Choroid plexus epithelial cell (primary cell): Measurements from ENCODE around the gene CDK6.
A peak's percentile ranks its signal among the peaks of the same experiment; 100 is the strongest.

Experiments
- DNase-seq: peaks from one replicate; pipeline ENCODE4 v3.0.0-alpha.2; 2010; ENCODE audit warnings: low read depth
- H3K4me3 ChIP-seq: 2 replicates; pipeline ENCODE4 v1.5.1; 2011; ENCODE audit warnings: low read depth, mild to moderate bottlenecking, control low read depth, low read length, moderate library complexity
- TF ChIP-seq, protein P1 (sequence below): conservative IDR thresholded peaks from 2 replicates; pipeline ENCODE4 v1.5.1; 2011; ENCODE audit warnings: low read depth, mild to moderate bottlenecking, control low read depth, inconsistent platforms, low read length, moderate library complexity

Gene CDK6

DNA sequence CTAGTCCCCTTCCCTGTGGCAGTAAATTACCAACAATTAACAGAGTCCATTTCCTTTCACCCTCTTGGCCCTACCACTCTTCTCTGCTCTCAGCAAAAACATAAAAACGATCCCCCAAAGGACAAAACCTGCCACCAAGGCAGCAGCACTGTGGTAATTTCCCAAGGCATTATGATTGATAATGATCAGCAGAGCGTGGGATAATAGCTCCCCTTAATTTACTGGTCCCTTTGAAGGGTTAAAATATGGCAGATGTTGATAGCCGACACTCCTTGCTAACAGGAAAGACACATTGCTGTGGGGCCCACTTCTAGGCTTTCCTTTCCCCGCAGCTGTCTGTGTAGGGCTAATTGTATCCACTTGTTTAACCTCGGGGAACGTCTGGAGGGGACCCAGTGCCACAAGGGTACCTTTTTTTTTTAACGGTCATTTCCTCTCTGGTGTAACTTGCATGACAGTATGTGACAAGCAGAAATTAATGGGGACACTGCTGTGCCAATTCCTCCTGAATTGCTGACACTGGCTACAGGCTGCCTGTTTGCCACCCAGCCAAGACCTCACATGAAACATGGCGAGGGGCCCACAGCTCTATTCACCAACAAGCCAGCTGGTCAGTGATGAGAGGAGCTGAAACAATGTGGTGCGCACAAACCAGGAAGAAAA lies 81.3 kb downstream of the CDK6 start:
- TF ChIP-seq, protein P1, sequence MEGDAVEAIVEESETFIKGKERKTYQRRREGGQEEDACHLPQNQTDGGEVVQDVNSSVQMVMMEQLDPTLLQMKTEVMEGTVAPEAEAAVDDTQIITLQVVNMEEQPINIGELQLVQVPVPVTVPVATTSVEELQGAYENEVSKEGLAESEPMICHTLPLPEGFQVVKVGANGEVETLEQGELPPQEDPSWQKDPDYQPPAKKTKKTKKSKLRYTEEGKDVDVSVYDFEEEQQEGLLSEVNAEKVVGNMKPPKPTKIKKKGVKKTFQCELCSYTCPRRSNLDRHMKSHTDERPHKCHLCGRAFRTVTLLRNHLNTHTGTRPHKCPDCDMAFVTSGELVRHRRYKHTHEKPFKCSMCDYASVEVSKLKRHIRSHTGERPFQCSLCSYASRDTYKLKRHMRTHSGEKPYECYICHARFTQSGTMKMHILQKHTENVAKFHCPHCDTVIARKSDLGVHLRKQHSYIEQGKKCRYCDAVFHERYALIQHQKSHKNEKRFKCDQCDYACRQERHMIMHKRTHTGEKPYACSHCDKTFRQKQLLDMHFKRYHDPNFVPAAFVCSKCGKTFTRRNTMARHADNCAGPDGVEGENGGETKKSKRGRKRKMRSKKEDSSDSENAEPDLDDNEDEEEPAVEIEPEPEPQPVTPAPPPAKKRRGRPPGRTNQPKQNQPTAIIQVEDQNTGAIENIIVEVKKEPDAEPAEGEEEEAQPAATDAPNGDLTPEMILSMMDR: no peak
- DNase-seq: no peak
- H3K4me3 ChIP-seq: no peak overlapping the region

DNA sequence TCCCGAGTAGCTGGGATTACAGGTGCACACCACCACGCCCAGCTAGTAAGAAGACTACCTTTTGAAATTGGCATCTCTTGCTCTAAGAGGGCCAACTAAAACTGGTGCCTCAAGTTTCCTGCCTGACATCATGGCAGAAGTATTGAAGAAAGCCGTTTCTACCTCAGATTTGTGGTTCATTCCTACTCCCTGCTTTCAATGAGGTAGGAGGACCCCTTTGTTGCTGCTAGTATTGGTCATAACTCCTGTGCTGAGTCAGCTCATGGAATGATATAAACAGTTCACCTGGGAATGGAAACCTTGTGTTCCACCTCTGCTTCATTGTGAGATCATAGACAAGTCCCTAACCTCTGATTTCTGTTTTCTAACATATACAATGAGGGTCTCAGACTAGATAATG lies 82.8 kb downstream of the CDK6 start:
- TF ChIP-seq, protein P1: no peak
- DNase-seq: no peak
- H3K4me3 ChIP-seq: no peak overlapping the region

DNA sequence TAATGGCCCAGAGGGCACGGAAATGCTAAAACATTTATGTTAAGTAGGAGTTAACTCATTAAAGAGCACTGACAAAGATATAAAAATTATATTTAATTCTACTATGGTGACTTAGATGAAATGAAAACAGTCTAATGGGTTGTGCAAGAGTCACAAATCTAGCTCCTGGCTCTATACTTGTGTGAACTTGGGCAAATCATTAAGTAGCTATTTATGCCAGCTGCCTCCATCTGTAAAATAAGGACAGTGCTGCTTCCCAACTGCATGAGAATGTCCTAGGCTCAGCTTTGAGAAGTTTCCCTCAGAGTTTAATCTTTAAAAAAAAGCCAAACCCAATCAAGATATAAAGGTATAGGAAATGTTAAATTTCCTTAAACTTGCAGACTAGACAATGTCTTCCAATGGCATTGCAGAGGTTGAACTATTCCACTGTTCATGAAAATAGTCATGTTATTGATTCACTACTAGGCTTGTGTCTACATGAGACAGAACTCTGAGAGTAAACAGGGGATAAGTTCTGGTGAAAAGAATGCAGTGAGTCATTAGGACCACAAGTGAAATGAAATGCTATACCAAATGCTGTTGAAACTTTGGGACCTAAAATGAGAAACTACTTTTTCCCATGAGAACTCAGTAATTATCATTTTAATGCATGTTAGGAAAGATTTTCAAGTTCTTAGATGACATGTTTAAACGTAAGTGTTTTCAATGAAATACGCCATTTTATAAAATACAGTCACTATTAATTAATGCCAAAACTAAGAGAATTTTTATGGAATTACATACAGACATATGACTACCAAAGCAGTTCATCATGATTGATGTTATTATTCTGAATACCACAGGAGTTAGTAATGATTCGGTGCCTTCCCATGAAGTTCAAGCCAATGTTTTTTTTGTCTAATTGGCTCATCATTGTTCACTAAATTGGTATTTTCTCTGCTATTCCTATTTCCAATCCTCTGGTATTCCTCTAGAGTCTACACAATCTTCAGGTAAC lies 84.2 kb downstream of the CDK6 start:
- TF ChIP-seq, protein P1: no peak
- no peak overlapping the region for H3K4me3 ChIP-seq
- peak; percentile 96 for DNase-seq

DNA sequence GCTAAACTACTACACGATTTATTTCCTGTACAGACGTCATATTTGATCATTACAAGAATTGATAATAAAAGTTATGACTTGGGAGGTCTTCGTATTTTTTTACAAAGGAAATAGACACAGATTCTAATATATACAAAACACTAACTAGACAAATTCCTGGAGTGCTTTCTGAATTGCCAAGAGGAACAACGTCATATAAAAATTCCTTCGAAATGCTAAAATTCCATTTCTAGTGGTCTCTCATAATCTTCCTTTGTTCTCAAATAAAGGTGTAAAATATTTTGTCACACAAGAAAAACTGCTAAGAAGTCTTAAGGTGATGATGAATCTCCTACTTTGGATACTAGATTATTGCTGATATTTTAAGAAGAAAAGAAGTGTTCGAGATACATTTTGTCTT lies 85.4 kb downstream of the CDK6 start:
- TF ChIP-seq, protein P1: no peak
- H3K4me3 ChIP-seq: no peak overlapping the region
- DNase-seq: peak; percentile 68

DNA sequence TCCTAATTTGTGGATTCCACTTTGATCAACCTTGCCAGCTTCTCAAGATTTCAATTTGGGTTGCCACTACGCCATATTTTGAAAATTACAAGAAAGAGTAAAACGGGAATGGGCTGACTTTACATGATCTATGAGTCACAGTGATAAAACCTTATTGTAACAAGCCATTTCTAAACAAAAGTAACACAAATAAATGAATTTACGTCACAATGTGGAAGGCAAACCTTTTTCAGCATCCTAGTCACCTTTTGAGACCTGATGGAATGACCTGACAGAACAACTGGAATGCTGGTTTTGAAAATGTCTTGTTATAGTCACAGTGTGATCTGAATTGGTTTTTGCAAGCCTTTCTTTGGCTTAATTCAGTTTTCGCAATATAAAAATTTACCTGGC lies 85.9 kb downstream of the CDK6 start:
- H3K4me3 ChIP-seq: no peak overlapping the region
- peak; percentile 45 for DNase-seq
- TF ChIP-seq, protein P1: no peak

DNA sequence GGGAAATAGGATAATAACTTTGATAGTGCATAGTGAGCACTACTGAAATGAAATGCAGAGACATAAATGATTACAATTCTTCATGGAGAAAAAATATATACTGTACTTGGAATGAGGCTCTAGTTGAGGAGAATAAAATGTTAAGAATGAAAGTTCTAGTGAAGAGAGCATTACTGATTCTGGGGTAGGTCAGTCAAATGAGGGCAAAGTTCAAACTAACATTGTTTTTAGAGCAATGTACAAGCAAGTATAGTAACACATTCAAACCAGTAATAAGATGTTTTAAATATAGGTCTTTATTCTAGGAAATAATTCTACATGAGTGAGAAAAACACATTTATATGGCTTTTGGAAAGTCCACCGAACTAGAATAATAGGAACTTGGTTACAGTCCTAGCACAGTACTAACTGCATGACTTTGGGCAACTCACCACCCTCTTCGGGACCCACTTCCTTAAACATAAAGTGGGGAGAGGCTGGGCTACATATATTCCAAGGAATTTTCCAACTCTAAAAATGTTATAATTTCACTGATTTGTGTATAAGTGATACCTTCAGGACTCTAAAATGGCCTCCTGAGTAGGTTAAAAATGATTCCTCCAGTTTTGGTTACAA lies 86.4 kb downstream of the CDK6 start:
- no peak overlapping the region for H3K4me3 ChIP-seq
- TF ChIP-seq, protein P1: no peak
- no peak for DNase-seq
